LHCN-M2 (cell line): Measurements from ENCODE around the gene MKNK1. TPM values are rescaled to one million over a fixed set of nuclear protein-coding genes. Genes with fewer than 3 reads are reported as not detected.

Experiments
- DNase-seq: peaks from one replicate; pipeline ENCODE4 v3.0.0-alpha.2; 2012; ENCODE audit warnings: low read depth
- total RNA-seq: library from RNA; depleted of rRNA; stranded (reverse); fragments of >200 nt; gene quantifications from 2 replicates; pipeline ENCODE4 v1.2.3, GENCODE V29; 2014

The MKNK1 gene
- total RNA-seq, 1 experiment from 2014 or later: 12.6 TPM

GRCh38 chr1:46543761-46544560 is 60.1 kb downstream of the MKNK1 start:
- DNase-seq: no peak

- DNase-seq: no peak
These were observed 60.7 kb downstream of the MKNK1 start for GRCh38 chr1:46543382-46543760.

GRCh38 chr1:46539972-46540371 is 64.1 kb downstream of the MKNK1 start:
- peak; percentile 73 for DNase-seq

- DNase-seq: no peak
These were observed 65.9 kb downstream of the MKNK1 start for GRCh38 chr1:46538147-46538546.

- no peak for DNase-seq
These were observed 66.4 kb downstream of the MKNK1 start for GRCh38 chr1:46537651-46538050.

- DNase-seq: no peak
These were observed 67.5 kb downstream of the MKNK1 start for GRCh38 chr1:46536527-46536926.

DNA sequence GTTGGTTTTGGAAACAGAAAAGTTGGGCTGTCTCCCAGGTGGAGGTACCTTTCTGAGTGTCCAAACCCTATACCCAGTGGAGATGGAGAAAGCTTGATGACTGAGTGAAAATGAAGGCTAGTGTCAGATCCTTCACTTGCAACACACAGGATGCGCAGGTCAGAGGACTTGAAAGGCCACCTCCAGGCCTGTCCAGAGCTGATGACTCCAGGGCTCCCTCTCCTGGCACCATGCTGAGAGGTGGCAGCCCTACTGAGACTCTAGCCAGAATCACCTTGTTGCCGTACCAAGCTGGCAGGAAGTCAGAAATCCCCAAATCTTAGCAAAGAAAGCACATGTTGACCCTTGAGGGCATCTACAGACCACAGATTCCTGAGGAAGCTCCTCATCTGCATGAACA is 69.0 kb downstream of the MKNK1 start:
- DNase-seq: no peak

DNA sequence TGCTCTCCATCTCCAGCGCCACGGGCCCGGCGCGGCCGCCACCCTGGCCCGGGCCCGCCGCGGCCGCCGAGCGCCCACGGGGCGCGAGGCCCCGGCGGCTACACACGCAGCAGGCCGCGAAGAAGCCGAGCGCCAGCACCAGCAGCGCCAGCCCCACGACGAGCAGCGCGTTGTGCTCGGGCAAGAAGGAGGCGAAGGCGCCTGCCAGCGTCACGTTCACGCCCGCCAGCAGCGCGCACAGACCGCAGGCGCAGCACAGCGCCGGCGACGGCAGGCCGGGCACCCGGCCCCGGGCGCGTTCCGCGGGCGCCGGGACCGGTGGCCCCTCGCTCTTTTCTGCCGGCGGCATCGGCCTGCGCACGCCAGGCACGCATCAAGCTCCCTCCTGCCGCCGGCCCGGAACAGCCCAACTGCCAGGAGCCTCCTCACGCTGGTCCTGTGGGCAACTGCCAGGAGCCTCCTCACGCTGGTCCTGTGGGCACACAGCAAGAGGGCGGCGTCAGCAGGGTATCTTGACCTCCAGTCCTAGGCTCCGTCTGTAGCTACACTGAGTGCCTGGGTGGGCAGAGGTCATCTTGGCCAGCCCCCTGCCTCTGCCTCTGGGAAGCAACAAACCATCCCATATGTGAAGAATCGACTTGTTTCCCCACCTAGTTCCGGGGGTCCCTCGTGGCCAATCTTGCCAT is 70.7 kb downstream of the MKNK1 start:
- DNase-seq: no peak

DNA sequence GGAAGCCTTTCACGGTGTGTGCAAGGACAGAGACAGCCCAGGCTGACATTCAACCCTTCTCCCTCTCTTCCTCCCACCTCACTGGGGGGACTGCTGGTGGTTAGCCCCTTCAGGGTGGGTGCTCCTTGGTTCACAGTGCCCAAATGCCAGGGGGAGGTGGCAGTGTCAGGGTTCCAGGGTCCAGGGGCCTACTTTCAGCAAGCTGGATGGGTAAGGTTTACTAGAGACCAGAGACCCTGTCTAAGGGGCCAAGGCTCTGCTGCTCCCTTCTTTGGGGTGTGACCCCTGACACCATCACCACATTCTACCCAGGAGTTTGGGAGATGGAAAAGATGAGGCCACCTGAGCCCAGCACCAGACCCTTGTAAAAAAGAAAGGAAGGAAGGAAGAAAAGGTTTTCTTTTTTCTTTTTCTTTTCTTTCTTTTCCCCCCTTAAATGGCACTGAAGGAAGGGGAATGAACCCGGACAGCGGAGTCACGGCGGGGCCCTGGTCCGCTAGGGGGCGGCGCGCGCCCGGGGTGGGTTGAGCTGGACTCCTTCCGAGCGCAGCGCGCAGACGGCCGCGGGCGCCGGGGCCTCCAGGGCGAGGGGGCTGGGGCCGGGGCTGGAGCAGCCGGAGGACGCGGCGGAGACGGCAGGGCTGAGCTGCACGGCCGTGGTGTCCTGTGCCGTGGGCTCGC is 71.4 kb downstream of the MKNK1 start:
- no peak for DNase-seq

DNA sequence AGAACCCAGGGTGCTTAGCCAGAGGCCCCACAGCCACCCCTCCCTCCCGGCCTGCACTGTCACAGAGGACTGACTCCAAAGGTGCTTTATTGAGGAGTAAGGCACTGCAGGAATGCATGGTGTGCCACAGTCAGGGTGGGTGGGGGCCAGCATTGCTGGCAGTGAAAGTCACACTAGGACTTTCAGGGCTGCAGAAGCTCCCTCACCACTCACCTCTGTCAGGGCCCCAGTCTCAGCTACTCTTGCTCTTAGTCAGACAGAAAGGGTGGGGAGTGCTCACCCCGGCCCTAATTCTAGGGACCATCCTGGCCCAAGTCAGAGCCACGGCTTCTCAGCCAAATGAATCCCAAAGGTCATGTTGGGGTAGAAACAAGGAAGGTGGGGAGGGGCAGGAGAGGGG is 72.0 kb downstream of the MKNK1 start:
- no peak for DNase-seq

DNA sequence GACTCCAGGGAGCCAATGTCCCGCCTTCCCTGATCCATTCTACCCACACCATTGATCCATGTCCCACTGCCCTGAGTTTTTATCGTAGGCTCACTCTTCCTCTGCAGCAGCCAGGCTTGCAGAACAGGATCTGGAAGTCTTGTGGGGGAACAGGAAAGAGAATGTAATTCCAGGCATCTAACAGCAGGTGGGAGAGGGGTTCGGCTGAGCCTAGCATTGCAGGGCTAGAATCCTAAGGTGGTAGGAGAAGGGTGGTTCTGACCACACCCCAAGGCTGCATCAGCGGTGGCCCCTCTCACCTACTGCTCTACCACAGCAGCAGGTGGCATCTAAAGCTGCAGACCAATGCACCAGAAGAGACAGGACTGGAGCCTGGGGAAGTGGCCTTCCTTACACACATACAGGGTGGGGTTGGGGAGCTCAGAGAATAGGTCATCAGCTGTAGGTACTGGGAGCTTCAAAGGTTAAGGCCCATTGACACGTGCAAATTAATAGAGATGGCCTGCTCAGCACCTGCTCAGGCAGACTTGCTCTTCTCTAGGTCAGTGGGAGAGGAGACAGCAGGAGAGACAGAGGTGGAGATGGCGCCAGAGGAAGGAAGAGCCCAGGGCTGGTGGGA is 73.2 kb downstream of the MKNK1 start:
- no peak for DNase-seq

DNA sequence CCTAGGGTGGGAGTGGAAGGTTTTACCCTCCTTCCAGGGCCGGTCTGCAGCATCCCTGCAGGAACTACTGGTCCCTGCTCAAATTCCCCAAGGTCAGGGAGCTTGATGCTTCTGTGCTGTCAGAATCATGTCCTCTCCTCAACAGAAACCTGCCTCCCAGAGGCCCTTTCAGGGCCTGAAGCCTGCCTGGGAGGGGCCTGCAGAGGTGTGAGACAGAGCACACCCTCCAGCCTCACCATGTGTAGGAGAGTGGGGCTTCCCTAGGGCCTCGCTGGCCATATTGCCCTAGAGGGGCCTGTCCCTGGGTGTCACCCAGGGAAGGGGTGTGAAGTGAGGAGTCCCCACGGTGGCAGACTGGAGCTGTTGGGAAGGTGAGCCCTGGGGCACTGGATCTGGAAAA is 73.8 kb downstream of the MKNK1 start:
- no peak for DNase-seq

DNA sequence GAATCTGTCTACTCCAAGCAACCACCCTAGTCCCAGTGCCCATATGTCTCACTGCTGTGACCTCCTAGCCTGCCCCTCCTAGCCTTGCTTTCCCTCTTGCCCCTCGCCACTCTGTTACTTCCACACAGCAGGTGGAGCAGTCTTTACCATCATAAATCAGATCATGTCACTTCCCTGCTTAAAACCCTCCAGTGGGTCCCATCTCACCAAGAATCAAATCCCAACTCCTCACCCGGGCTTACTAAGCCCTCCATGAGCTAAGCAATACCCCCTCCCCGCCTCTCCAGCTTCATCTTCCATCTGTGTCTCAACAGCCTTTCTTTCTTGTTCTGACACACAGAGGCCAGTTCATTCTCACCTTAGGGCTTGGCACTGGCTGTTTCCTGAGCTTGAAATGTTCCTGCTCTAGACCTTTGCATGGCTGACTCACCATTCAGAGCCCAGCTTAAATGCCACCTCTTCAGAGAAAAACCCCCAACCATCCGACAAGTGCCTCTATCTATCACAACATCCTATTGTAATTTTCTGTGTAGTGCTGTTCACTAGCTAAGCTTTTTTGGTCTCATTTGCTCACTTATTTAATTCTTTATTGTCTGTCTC is 74.9 kb downstream of the MKNK1 start:
- no peak for DNase-seq

DNA sequence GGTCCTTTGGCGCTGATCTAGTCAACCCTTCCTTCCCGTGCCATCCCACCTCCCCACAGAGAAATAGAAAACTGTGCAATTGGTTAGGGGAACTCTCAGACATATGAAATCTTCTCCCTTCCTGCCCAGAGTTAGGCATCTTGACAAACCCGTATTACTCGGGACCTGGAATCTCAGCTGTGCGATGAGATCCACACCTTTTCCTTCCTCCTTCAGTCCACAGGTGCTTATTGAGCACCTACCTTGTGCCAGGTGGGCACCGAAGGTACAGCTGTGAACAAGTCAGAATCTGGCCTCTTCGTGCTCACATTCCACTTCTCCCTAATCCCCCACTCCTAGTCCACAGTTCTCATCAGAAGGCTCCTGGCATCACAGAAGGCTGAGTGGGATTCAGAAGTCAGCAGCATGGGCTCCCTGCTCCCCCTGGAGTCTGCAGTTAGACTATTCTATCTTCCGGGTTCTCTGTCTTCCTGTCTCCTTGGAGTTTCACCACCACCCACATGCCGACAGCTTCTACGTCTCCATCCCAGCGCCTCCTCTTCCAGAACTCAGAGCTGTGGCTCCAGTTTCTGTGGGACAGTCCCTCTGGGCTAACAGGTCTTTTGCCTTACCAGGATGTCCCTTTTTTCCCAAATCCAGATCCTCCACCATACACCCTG is 75.6 kb downstream of the MKNK1 start:
- no peak for DNase-seq

GRCh38 chr1:46527474-46528296 is 76.4 kb downstream of the MKNK1 start:
- DNase-seq: peak; percentile 71

DNA sequence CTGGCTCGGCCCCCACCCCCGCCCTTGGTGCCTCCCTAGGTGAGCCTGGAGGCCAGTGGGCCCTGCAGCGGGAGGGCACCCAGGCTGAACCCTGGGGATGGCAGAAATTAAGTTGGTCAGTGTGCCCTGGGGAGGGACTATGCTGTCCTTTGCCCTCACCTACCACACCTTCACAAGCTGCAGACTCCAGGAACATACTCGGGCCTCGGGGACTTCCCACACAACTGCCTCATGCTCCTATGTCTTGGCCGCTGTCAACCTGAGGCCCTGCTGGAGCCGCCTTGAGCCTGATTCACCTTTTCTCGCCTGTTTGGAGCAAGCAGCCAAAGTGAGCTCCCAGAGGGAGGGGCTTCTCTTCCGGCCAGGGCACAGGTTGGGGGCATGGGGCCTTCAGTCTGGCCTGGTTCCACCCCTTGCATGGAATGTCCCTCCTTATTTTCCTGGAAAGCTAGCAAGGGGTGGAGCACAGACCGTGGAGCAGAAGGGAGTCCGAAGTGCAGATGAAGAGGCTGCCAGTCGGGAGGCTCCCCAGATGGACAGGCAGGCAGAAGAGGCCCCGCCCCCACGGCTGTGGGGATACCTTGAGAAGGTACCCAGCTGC is 77.3 kb downstream of the MKNK1 start:
- no peak for DNase-seq

- no peak for DNase-seq
These were observed 77.9 kb downstream of the MKNK1 start for GRCh38 chr1:46526013-46526690.

GRCh38 chr1:46525253-46525983 is 78.7 kb downstream of the MKNK1 start:
- no peak for DNase-seq

- DNase-seq: no peak
These were observed 79.2 kb downstream of the MKNK1 start for GRCh38 chr1:46524843-46525242.
